ENCODE measurements around the gene C9orf153.

- TF ChIP-seq MAZ (IDR thresholded peaks at IDR 0.05; ENCODE audit: borderline replicate concordance, low read depth, low read length) (no peak), MAZ (CRISPR knock-in tag; IDR thresholded peaks at IDR 0.05; ENCODE audit: low read depth) (no peak), ZBTB3 (CRISPR knock-in tag; IDR thresholded peaks at IDR 0.05; ENCODE audit: borderline replicate concordance, low read depth) (no peak), ELF4 (CRISPR knock-in tag; IDR thresholded peaks at IDR 0.05; ENCODE audit: borderline replicate concordance) (no peak)
Measured at GRCh38 chr9:86253577-86253976, 5.9 kb downstream of the C9orf153 start.
